Measurements from ENCODE around the gene DEPDC5. TPM values are rescaled to one million over a fixed set of nuclear protein-coding genes. Genes with fewer than 3 reads are reported as not detected.

DEPDC5 gene
- total and polyA plus RNA-seq, 10 of the 15 experiments (the other 5 are each of a cell fraction or from before 2014, with no cell fraction given) = 3.0 to 38.9 (median 22.8) TPM

DNA sequence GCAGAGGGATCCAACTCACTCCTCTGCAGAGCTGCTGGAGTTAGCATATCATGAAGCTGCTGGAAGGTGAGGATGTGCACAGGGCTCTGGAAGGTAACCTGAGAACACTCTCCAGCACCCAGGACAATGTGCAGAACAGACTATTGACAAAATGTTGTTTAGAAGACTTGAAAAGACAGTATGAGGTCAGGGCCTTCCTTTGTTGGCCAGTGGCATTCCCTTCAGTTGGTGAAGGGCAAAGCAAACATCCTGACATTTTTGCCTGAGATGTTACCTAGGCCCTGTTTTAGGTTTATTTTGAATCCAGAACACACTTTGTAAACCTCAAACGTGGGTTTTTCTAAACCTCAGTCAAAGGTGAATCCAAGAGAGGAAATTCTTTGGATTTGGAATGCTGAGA lies 67.8 kb downstream of the DEPDC5 start:
- WGBS (ENCODE audit: insufficient coverage, insufficient replicate concordance, low lambda C conversion rate, missing lambda C conversion rate) = 87% methylated on average over 1 of the region's 1 CpG
- Histone ChIP-seq H3K9ac (ENCODE audit: control insufficient read depth, insufficient read depth, low read length) (no peak overlapping the region), H2AFZ (ENCODE audit: control insufficient read depth, low read depth, low read length) (no peak overlapping the region), H3K27ac (ENCODE audit: control insufficient read depth, insufficient read depth) (no peak overlapping the region), H3K4me3 (no peak overlapping the region), H3K27me3 (replicated peaks in 1 of 2; ENCODE audit: control insufficient read depth in 2 of 2, insufficient read depth in 2 of 2, low read length in 1 of 2) (no peaks in the 10 kb centered on the region), H4K20me1 (ENCODE audit: control insufficient read depth, insufficient read depth) (no peaks in the 10 kb centered on the region), H3K4me2 (ENCODE audit: control insufficient read depth, insufficient read depth) (no peak overlapping the region), H3K79me2 (ENCODE audit: control insufficient read depth, insufficient read depth, low read length) (no peaks in the 10 kb centered on the region), H3K9me3 (replicated peaks; ENCODE audit: control insufficient read depth, insufficient read depth, low read length) (no peaks in the 10 kb centered on the region), H3K4me1 (ENCODE audit: control insufficient read depth, insufficient read depth, low read length) (no peaks in the 10 kb centered on the region), H3K36me3 (ENCODE audit: control insufficient read depth in 2 of 2, insufficient read depth in 2 of 2, low read length in 1 of 2) (peaks cover 22 to 49% of the 10 kb centered on the region in 2 experiments)
- POLR2A ChIA-PET = no interaction called here
- no TSS peak for BruUV-seq (replicated peaks)
- intact Hi-C loops (cut with micrococcal nuclease; ENCODE audit: unreplicated experiment) (no loop called here), in situ Hi-C loops (cut with MboI) (no loop called here)
- CTCF ChIA-PET = no interaction called here
- no peak for TF ChIP-seq RCOR1 (conservative IDR thresholded peaks at IDR 0.05; ENCODE audit: low read depth, low read length)
- TF ChIP-seq, protein P1, sequence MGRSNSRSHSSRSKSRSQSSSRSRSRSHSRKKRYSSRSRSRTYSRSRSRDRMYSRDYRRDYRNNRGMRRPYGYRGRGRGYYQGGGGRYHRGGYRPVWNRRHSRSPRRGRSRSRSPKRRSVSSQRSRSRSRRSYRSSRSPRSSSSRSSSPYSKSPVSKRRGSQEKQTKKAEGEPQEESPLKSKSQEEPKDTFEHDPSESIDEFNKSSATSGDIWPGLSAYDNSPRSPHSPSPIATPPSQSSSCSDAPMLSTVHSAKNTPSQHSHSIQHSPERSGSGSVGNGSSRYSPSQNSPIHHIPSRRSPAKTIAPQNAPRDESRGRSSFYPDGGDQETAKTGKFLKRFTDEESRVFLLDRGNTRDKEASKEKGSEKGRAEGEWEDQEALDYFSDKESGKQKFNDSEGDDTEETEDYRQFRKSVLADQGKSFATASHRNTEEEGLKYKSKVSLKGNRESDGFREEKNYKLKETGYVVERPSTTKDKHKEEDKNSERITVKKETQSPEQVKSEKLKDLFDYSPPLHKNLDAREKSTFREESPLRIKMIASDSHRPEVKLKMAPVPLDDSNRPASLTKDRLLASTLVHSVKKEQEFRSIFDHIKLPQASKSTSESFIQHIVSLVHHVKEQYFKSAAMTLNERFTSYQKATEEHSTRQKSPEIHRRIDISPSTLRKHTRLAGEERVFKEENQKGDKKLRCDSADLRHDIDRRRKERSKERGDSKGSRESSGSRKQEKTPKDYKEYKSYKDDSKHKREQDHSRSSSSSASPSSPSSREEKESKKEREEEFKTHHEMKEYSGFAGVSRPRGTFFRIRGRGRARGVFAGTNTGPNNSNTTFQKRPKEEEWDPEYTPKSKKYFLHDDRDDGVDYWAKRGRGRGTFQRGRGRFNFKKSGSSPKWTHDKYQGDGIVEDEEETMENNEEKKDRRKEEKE (IDR thresholded peaks at IDR 0.05) = no peak
- TF ChIP-seq, protein P2, sequence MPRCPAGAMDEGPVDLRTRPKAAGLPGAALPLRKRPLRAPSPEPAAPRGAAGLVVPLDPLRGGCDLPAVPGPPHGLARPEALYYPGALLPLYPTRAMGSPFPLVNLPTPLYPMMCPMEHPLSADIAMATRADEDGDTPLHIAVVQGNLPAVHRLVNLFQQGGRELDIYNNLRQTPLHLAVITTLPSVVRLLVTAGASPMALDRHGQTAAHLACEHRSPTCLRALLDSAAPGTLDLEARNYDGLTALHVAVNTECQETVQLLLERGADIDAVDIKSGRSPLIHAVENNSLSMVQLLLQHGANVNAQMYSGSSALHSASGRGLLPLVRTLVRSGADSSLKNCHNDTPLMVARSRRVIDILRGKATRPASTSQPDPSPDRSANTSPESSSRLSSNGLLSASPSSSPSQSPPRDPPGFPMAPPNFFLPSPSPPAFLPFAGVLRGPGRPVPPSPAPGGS (IDR thresholded peaks at IDR 0.05; ENCODE audit: borderline replicate concordance, insufficient read depth, low read depth, low read length, poor library complexity, severe bottlenecking) = no peak
- no peak for TF ChIP-seq BACH1 (IDR thresholded peaks at IDR 0.05; ENCODE audit: borderline replicate concordance)
- no peak for TF ChIP-seq SMARCA5 (IDR thresholded peaks at IDR 0.05)
- TF ChIP-seq, protein P3, sequence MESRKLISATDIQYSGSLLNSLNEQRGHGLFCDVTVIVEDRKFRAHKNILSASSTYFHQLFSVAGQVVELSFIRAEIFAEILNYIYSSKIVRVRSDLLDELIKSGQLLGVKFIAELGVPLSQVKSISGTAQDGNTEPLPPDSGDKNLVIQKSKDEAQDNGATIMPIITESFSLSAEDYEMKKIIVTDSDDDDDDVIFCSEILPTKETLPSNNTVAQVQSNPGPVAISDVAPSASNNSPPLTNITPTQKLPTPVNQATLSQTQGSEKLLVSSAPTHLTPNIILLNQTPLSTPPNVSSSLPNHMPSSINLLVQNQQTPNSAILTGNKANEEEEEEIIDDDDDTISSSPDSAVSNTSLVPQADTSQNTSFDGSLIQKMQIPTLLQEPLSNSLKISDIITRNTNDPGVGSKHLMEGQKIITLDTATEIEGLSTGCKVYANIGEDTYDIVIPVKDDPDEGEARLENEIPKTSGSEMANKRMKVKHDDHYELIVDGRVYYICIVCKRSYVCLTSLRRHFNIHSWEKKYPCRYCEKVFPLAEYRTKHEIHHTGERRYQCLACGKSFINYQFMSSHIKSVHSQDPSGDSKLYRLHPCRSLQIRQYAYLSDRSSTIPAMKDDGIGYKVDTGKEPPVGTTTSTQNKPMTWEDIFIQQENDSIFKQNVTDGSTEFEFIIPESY (IDR thresholded peaks at IDR 0.05) = no peak
- TF ChIP-seq KDM1A (IDR thresholded peaks at IDR 0.05; ENCODE audit: borderline replicate concordance) = no peak
- no peak for TF ChIP-seq MYC (IDR thresholded peaks at IDR 0.05; ENCODE audit: insufficient read depth, insufficient read length, insufficient replicate concordance, low read length, severe bottlenecking)
- TF ChIP-seq NKRF (conservative IDR thresholded peaks at IDR 0.05) = no peak
- TF ChIP-seq POU2F2 (IDR thresholded peaks at IDR 0.05; ENCODE audit: borderline replicate concordance, low read depth, low read length) = no peak
- no peak for TF ChIP-seq EP300 (IDR thresholded peaks at IDR 0.05; ENCODE audit: borderline replicate concordance in 1 of 2, control insufficient read depth in 1 of 2, low read depth in 2 of 2, low read length in 2 of 2)
- TF ChIP-seq HCFC1 (IDR thresholded peaks at IDR 0.05; ENCODE audit: low read length) = no peak
- TF ChIP-seq, protein P4, sequence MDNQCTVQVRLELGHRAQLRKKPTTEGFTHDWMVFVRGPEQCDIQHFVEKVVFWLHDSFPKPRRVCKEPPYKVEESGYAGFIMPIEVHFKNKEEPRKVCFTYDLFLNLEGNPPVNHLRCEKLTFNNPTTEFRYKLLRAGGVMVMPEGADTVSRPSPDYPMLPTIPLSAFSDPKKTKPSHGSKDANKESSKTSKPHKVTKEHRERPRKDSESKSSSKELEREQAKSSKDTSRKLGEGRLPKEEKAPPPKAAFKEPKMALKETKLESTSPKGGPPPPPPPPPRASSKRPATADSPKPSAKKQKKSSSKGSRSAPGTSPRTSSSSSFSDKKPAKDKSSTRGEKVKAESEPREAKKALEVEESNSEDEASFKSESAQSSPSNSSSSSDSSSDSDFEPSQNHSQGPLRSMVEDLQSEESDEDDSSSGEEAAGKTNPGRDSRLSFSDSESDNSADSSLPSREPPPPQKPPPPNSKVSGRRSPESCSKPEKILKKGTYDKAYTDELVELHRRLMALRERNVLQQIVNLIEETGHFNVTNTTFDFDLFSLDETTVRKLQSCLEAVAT (IDR thresholded peaks at IDR 0.05) = no peak
- TF ChIP-seq NFXL1 (IDR thresholded peaks at IDR 0.05; ENCODE audit: borderline replicate concordance) = no peak
- TF ChIP-seq NBN (IDR thresholded peaks at IDR 0.05) = no peak
- FAIRE-seq (no peak), ATAC-seq (no peak), DNase-seq (ENCODE audit: low read depth, low spot score) (no peak)
- RAD21 ChIA-PET (ENCODE audit: unreplicated experiment) = no interaction called here
- SMC1A ChIA-PET (ENCODE audit: uncharacterized antibody, unreplicated experiment) = no interaction called here
